ENCODE data around the gene SERPINB6.
"Not testable (repeated sequence)": the region's sequence is repeated elsewhere in the genome, so short reads cannot be mapped to it uniquely, and the experiment has no call there.

Gene SERPINB6

GRCh38 chr6:2953098-2953497 is 18.3 kb downstream of the SERPINB6 start:
- DNase-seq: no peak

- peak; percentile 76 for DNase-seq
Observed at GRCh38 chr6:2952557-2953095, 18.7 kb downstream of the SERPINB6 start.

- DNase-seq: no peak
Observed at GRCh38 chr6:2951728-2952127, 19.6 kb downstream of the SERPINB6 start.

- DNase-seq: no peak
Observed at GRCh38 chr6:2950713-2951112, 20.7 kb downstream of the SERPINB6 start.

- no peak for DNase-seq
Observed at GRCh38 chr6:2949536-2950083, 21.8 kb downstream of the SERPINB6 start.

- DNase-seq: no peak
Observed at GRCh38 chr6:2949121-2949520, 22.2 kb downstream of the SERPINB6 start.

- no peak for DNase-seq
Observed at GRCh38 chr6:2948228-2949025, 22.9 kb downstream of the SERPINB6 start.

- no peak for DNase-seq
Observed at GRCh38 chr6:2947445-2947844, 23.9 kb downstream of the SERPINB6 start.

GRCh38 chr6:2945153-2945452 is 26.3 kb downstream of the SERPINB6 start:
- no peak for DNase-seq

- DNase-seq: no peak
Observed at GRCh38 chr6:2944405-2945152, 26.8 kb downstream of the SERPINB6 start.

- DNase-seq: no peak
Observed at GRCh38 chr6:2943564-2943955, 27.8 kb downstream of the SERPINB6 start.

GRCh38 chr6:2942914-2943563 is 28.3 kb downstream of the SERPINB6 start:
- no peak for DNase-seq

GRCh38 chr6:2942116-2942515 is 29.3 kb downstream of the SERPINB6 start:
- DNase-seq: not testable (repeated sequence)

- DNase-seq: no peak
Observed at GRCh38 chr6:2940851-2941250, 30.5 kb downstream of the SERPINB6 start.

GRCh38 chr6:2940010-2940850 is 31.1 kb downstream of the SERPINB6 start:
- peak; percentile 92 for DNase-seq

- DNase-seq: no peak
Observed at GRCh38 chr6:2939315-2940009, 31.9 kb downstream of the SERPINB6 start.

GRCh38 chr6:2938632-2939083 is 32.7 kb downstream of the SERPINB6 start:
- DNase-seq: no peak

- DNase-seq: no peak
Observed at GRCh38 chr6:2938004-2938631, 33.2 kb downstream of the SERPINB6 start.

GRCh38 chr6:2937627-2938003 is 33.8 kb downstream of the SERPINB6 start:
- DNase-seq: no peak

GRCh38 chr6:2935566-2936291 is 35.6 kb downstream of the SERPINB6 start:
- DNase-seq: no peak

GRCh38 chr6:2934057-2934456 is 37.3 kb downstream of the SERPINB6 start:
- no peak for DNase-seq

Measured in CD4-positive, alpha-beta T cell treated with Interleukin-10 for 1 hour (primary cell).